ENCODE measurements around the gene NHERF1.

GRCh38 chr17:74759243-74759801 is 10.9 kb downstream of the NHERF1 start:
- no peak for TF ChIP-seq CTCF (IDR thresholded peaks at IDR 0.05)
- no peak for TF ChIP-seq EP300 (IDR thresholded peaks at IDR 0.05)
- no peak for TF ChIP-seq POLR2A (IDR thresholded peaks at IDR 0.05; ENCODE audit: low read depth)
